ENCODE measurements around the gene ZSWIM3. TPM values are rescaled to one million over a fixed set of nuclear protein-coding genes. Genes with fewer than 3 reads are reported as not detected.

Gene ZSWIM3
- total and polyA plus RNA-seq, 2 donors (not counting 3 experiments of a cell fraction or from before 2014, with no cell fraction given): 3.8 to 4.4 TPM

DNA sequence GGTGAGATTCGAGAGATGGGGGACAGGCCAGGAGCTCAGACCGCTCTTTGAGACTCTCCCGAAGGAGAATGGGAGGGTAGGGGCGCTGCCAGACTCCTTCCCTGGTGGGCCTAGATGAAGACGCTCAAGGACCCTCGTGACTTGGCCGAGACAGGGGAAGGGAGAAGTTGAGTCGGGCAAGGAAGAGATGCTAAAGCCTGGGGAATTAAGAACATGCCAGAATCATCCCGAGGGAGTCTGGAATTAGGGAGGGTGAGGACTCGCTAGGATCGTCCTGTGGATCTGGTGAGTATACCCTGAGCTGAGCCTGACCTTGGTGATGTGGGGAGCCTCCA lies 44.4 kb upstream of the ZSWIM3 start:
- Histone ChIP-seq H3K27me3 (ENCODE audit: control insufficient read depth in 2 of 2, insufficient read depth in 2 of 2, low read length in 2 of 2) (no peaks in the 10 kb centered on the region), H3K36me3 (ENCODE audit: control insufficient read depth in 2 of 2, extremely low read depth in 1 of 2, insufficient read depth in 2 of 2, low read length in 2 of 2) (peaks cover 3 to 10% of the 10 kb centered on the region in 2 experiments), H3K9ac (replicated peaks; ENCODE audit: extremely low read depth, insufficient read depth, low read length) (peak overlapping the region; percentile 78), H3K27ac (ENCODE audit: insufficient read depth, low read depth, low read length) (peak overlapping the region; percentile 41), H3K4me2 (ENCODE audit: insufficient read depth, low read length) (peak overlapping the region; percentile 91), H3K79me2 (ENCODE audit: control insufficient read depth, insufficient read depth, low read length) (peaks cover 25% of the 10 kb centered on the region), H3K4me3 (replicated peaks in 1 of 3; ENCODE audit: insufficient read depth in 1 of 3, low read depth in 1 of 3, low read length in 3 of 3) (peak overlapping the region; percentile 59 to 96 (median 90)), H3K4me1 (ENCODE audit: control insufficient read depth, extremely low read depth, insufficient read depth, low read length) (peaks cover 17% of the 10 kb centered on the region), H3K9me3 (replicated peaks; ENCODE audit: control insufficient read depth, insufficient read depth, low read length) (no peaks in the 10 kb centered on the region), H4K20me1 (replicated peaks; ENCODE audit: control insufficient read depth, extremely low read depth, insufficient read depth, low read length) (no peaks in the 10 kb centered on the region), H2AFZ (ENCODE audit: low read depth, low read length) (peak overlapping the region; percentile 76), H3K9me1 (replicated peaks; ENCODE audit: control insufficient read depth, extremely low read depth, insufficient read depth, low read length) (no peaks in the 10 kb centered on the region)
- no peak for DNase-seq (ENCODE audit: low read depth, low spot score)
- BruUV-seq (replicated peaks): no TSS peak
- ChIA-PET CTCF (interaction anchor here (1.0 to 2.9 kb wide), 4 partner anchors 9 to 157 kb away, joined by 3 to 12 read pairs (median 6); no protein-coding TSS in a partner anchor), POLR2A (no interaction called here)
- intact Hi-C loops (cut with micrococcal nuclease) (loop anchor here (10.0 kb wide), 2 partner anchors 272 to 552 kb away; partner anchors contain the start of gene NCOA5), dilution Hi-C loops (cut with MboI; ENCODE audit: extremely low pct_ligation_motif_present, low sequenced_read_pairs) (no loop called here)
- TF ChIP-seq, protein P1, sequence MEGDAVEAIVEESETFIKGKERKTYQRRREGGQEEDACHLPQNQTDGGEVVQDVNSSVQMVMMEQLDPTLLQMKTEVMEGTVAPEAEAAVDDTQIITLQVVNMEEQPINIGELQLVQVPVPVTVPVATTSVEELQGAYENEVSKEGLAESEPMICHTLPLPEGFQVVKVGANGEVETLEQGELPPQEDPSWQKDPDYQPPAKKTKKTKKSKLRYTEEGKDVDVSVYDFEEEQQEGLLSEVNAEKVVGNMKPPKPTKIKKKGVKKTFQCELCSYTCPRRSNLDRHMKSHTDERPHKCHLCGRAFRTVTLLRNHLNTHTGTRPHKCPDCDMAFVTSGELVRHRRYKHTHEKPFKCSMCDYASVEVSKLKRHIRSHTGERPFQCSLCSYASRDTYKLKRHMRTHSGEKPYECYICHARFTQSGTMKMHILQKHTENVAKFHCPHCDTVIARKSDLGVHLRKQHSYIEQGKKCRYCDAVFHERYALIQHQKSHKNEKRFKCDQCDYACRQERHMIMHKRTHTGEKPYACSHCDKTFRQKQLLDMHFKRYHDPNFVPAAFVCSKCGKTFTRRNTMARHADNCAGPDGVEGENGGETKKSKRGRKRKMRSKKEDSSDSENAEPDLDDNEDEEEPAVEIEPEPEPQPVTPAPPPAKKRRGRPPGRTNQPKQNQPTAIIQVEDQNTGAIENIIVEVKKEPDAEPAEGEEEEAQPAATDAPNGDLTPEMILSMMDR (IDR thresholded peaks at IDR 0.05; ENCODE audit: extremely low read depth in 1 of 2, insufficient read depth in 1 of 2, low read depth in 1 of 2, low read length in 2 of 2): no peak
- TF ChIP-seq EZH2 (IDR thresholded peaks at IDR 0.05; ENCODE audit: borderline replicate concordance, low read depth, low read length, severe bottlenecking): no peak
- TF ChIP-seq POLR2AphosphoS5 (IDR thresholded peaks at IDR 0.05; ENCODE audit: insufficient read depth, low read depth, low read length): no peak
- no peak for TF ChIP-seq GATA2 (IDR thresholded peaks at IDR 0.05; ENCODE audit: insufficient read depth, insufficient read length, low read depth, low read length)
- TF ChIP-seq POLR2A (IDR thresholded peaks at IDR 0.05; ENCODE audit: low read depth, low read length): no peak
- TF ChIP-seq, protein P2, sequence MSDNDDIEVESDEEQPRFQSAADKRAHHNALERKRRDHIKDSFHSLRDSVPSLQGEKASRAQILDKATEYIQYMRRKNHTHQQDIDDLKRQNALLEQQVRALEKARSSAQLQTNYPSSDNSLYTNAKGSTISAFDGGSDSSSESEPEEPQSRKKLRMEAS (IDR thresholded peaks at IDR 0.05; ENCODE audit: insufficient read depth, insufficient read length): no peak
- peak; percentile 60 for FAIRE-seq
